Hematopoietic multipotent progenitor cell treated with erythropoietin and hydrocortisone succinate and interleukin-3 and kit ligand, for 4 days (in vitro differentiated cells): Measurements from ENCODE around the gene PGM2L1.
"Not testable (repeated sequence)": the region's sequence is repeated elsewhere in the genome, so short reads cannot be mapped to it uniquely, and the experiment has no call there.

Source experiments
- DNase-seq: peaks from one replicate; pipeline ENCODE4 v3.0.0-alpha.2; 2015

Gene PGM2L1

GRCh38 chr11:74332291-74332690 is 65.9 kb downstream of the PGM2L1 start:
- DNase-seq, result peak; percentile 44

GRCh38 chr11:74331000-74331399 is 67.2 kb downstream of the PGM2L1 start:
- DNase-seq, result not testable (repeated sequence)

GRCh38 chr11:74330075-74330858 is 68.0 kb downstream of the PGM2L1 start:
- DNase-seq, result peak; percentile 89

GRCh38 chr11:74327076-74327475 is 71.2 kb downstream of the PGM2L1 start:
- DNase-seq, result no peak

GRCh38 chr11:74326665-74327064 is 71.6 kb downstream of the PGM2L1 start:
- DNase-seq, result no peak

- DNase-seq, result no peak
These were observed 72.3 kb downstream of the PGM2L1 start for GRCh38 chr11:74325649-74326645.

GRCh38 chr11:74322667-74323066 is 75.6 kb downstream of the PGM2L1 start:
- no peak for DNase-seq

GRCh38 chr11:74321487-74322188 is 76.6 kb downstream of the PGM2L1 start:
- DNase-seq, result peak; percentile 83

GRCh38 chr11:74320538-74320937 is 77.7 kb downstream of the PGM2L1 start:
- DNase-seq, result no peak

GRCh38 chr11:74319139-74319816 is 79.0 kb downstream of the PGM2L1 start:
- no peak for DNase-seq

- no peak for DNase-seq
These were observed 79.8 kb downstream of the PGM2L1 start for GRCh38 chr11:74318241-74318932.

- DNase-seq, result no peak
These were observed 81.3 kb downstream of the PGM2L1 start for GRCh38 chr11:74316772-74317505.

- DNase-seq, result peak; percentile 26
These were observed 85.9 kb downstream of the PGM2L1 start for GRCh38 chr11:74312326-74312725.

- peak; percentile 84 for DNase-seq
These were observed 86.8 kb downstream of the PGM2L1 start, which contains the start of gene P4HA3 for GRCh38 chr11:74311352-74311926. TSS of gene P4HA3 (minus strand) at chr11:74311640. CDS start at chr11:74311611, 29 bp downstream.

- DNase-seq, result no peak
These were observed 87.4 kb downstream of the PGM2L1 start for GRCh38 chr11:74310857-74311256.

GRCh38 chr11:74307434-74307833 is 90.8 kb downstream of the PGM2L1 start:
- DNase-seq, result peak; percentile 58

GRCh38 chr11:74306435-74307175 is 91.6 kb downstream of the PGM2L1 start:
- DNase-seq, result peak; percentile 57

GRCh38 chr11:74299015-74299414 is 99.2 kb downstream of the PGM2L1 start:
- DNase-seq, result no peak

GRCh38 chr11:74297484-74297883 is 100.7 kb downstream of the PGM2L1 start:
- DNase-seq, result no peak

- peak; percentile 34 for DNase-seq
These were observed 109.3 kb downstream of the PGM2L1 start for GRCh38 chr11:74288911-74289310.
